CD4-positive, alpha-beta memory T cell (primary cell): ENCODE results near the gene PDK2. TPM values are rescaled to one million over a fixed set of nuclear protein-coding genes. Genes with fewer than 3 reads are reported as not detected.

Experiments used
- CTCF ChIA-PET: fragments of 350-600 bp; sonication (Branson Sonifier 250); formaldehyde crosslinking; loops from one replicate; lab custom pipeline; 2021; ENCODE audit warnings: inconsistent platforms; ENCODE audit not compliant: partially characterized antibody; lab: Charles Lee
- POLR2A ChIA-PET: fragments of 350-600 bp; sonication (Branson Sonifier 250); formaldehyde crosslinking; loops from one replicate; lab custom pipeline; 2021; ENCODE audit not compliant: partially characterized antibody; lab: Charles Lee
- DNase-seq, 5 donors: peaks; one replicate each; pipeline versions ENCODE4 v3.0.0 to v3.0.0-alpha.2; 2020 to 2022; ENCODE audit warnings: mixed read lengths in 1 of 5
- H3K27ac ChIP-seq: one replicate; pipeline ENCODE4 v1.7.0; 2013; ENCODE audit warnings: low read depth, low read length
- H3K27me3 ChIP-seq: 2 replicates; pipeline ENCODE4 v1.7.0; 2013; ENCODE audit warnings: mild to moderate bottlenecking, low read length, moderate library complexity; ENCODE audit not compliant: insufficient read depth
- H3K36me3 ChIP-seq: 2 replicates; pipeline ENCODE4 v1.7.0; 2013; ENCODE audit warnings: mild to moderate bottlenecking, low read length, moderate library complexity; ENCODE audit not compliant: insufficient read depth
- H3K4me1 ChIP-seq: 2 replicates; pipeline ENCODE4 v1.7.0; 2013; ENCODE audit warnings: mild to moderate bottlenecking, low read length, moderate library complexity; ENCODE audit not compliant: insufficient read depth
- H3K4me3 ChIP-seq, 2 donors: one replicate each; pipeline ENCODE4 v1.7.0; 2013; ENCODE audit warnings: low read length in 2 of 2, mild to moderate bottlenecking in 1 of 2
- H3K9me3 ChIP-seq, 2 donors: one replicate each; pipeline ENCODE4 v1.7.0; 2013; ENCODE audit warnings: low read length in 2 of 2, control low read depth in 1 of 2; ENCODE audit not compliant: control insufficient read depth in 1 of 2
- H3K27ac Mint-ChIP-seq, 7 donors: one replicate each; pipeline ENCODE4 v1.8.0; 2020 to 2021; ENCODE audit warnings: mixed read lengths in 7 of 7, mild to moderate bottlenecking in 6 of 7, inconsistent platforms in 3 of 7, moderate library complexity in 3 of 7
- H3K27me3 Mint-ChIP-seq, 2 donors: one replicate each; pipeline ENCODE4 v1.8.0; 2020 to 2021; ENCODE audit warnings: mixed read lengths in 2 of 2
- H3K36me3 Mint-ChIP-seq, 2 donors: one replicate each; pipeline ENCODE4 v1.8.0; 2020 to 2021; ENCODE audit warnings: mixed read lengths in 2 of 2, inconsistent platforms in 1 of 2, mild to moderate bottlenecking in 1 of 2
- H3K4me1 Mint-ChIP-seq, 4 donors: one replicate each; pipeline ENCODE4 v1.8.0; 2020 to 2021; ENCODE audit warnings: mixed read lengths in 4 of 4, mild to moderate bottlenecking in 1 of 4
- H3K4me3 Mint-ChIP-seq, 8 donors: one replicate each; pipeline ENCODE4 v1.8.0; 2020 to 2021; ENCODE audit warnings: mixed read lengths in 8 of 8, mild to moderate bottlenecking in 7 of 8, moderate library complexity in 6 of 8, inconsistent platforms in 3 of 8
- H3K9me3 Mint-ChIP-seq, 8 donors: one replicate each; pipeline ENCODE4 v1.8.0; 2020 to 2021; ENCODE audit warnings: mixed read lengths in 8 of 8, mild to moderate bottlenecking in 5 of 8, inconsistent platforms in 3 of 8, moderate library complexity in 1 of 8
- intact Hi-C: fragments of 100-400 bp; cut with micrococcal nuclease; formaldehyde crosslinking; loops from one replicate; pipeline ENCODE4 v1.15.1; 2023
- polyA plus RNA-seq, 2 donors: library from polyadenylated mRNA; unstranded; fragments of 300-500 nt; fragmentation: Illumina TruSeq; gene quantifications; one replicate each; pipeline ENCODE4 v1.2.3, GENCODE V29; 2021
- total RNA-seq, 2 experiments: library from RNA; stranded (reverse); gene quantifications; one replicate each; pipeline ENCODE4 v1.2.3, GENCODE V29; 2021

PDK2 gene
- total and polyA plus RNA-seq, 4 experiments from 2014 or later = 34.5 to 40.6 (median 37.8) TPM

DNA sequence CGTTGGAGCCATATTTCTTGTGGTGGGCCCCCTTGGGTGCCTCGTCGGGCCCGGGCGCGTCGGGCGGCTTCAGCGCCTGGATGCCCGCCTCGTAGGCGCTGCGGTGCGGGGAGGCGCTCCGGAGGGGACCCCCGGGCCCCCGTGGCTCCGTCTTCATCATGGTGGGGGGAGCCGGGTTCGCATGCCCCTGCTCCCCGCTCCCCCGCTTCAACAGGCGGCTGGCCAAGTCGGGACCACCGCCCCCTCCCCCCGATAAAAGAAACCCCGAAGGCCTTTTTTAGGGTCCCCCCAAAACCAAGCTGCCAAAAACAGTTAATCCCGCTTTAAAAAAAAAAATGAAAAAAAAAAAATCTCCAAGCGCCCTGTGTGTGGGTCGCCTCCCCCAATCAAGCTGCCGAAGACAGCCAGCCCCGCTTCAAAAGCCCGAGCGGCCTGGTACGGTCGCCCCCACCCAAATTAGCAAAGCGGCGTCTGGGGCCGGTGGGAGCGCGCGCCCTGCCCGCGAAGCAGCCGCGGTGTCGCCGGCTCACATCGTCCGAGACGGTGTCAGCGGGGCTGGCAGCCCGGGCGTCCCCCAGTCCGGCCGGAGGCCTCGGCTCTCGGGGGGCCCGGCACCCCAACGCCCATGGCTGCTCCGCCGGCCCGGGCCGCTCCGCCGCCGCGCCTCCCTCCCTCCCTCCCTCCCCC lies 55.3 kb downstream of the PDK2 start, which contains the start of gene PPP1R9B:
PPP1R9B (minus strand) TSS at position 324 of the 687 bp plus-strand sequence; CDS start at position 160, 164 bp downstream.
- peak within 1 kb of the TSS; percentile 76 to 93 for H3K4me3 ChIP-seq

DNA sequence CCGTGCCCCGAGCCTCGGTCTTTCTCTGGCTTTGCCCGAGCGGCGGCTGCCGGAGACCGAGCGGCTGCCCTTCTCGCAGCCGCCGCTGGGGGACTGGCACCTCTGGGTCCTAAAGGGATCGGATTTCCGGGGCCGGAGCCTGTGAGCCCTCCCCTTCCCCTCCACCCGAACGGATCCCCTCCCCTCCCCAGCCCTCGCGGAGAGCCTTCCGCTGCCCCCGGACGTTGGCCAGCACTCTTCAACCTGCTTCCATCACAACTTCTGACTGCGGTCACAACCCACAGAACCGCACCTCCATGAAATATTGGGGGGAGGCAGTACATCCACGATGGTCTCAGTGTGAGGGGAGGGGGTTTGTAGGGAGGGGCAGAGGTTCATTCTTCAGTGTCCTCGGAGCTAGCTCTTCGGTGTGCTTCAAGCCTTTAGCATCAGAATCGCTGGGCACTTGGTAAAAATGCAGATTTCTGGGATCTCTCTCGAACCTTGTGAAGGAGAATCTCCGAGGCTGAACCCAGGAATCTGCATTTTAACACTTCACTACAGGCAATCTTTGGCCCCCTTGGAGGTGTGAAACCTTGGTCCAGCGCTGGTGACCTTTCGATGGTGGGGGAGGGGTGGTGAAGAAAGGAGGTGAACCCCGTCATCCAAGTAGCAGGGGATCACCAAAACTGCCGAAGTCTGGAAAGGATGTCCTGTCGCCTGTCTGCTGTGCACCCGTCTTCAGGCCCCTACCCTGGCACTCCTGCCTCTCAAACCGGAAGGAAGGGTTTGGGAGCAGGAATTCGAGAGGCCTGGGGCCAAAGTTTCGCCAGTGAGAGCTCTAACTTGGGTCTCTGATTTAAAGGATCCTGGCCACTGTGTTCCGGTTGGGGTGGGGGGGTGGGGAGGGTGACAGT lies 56.1 kb downstream of the PDK2 start:
- peaks cover 20 to 54% (median 37%) of the 10 kb centered on the region in 4 donors for H3K4me1 Mint-ChIP-seq
- CTCF ChIA-PET = interaction anchor here (1.0 to 6.4 kb wide), 11 partner anchors 8 to 59 kb away, joined by 3 to 72 read pairs (median 6); partner anchors contain the start of genes PDK2 and SAMD14
- H3K4me1 ChIP-seq = peaks cover 50% of the 10 kb centered on the region

More for the DNA sequence above, 55.3 kb downstream of the PDK2 start, which contains the start of gene PPP1R9B:
- peak within 1 kb of the TSS; percentile 79 for H3K27ac ChIP-seq
- H3K27ac Mint-ChIP-seq = peak within 1 kb of the TSS; percentile 86 to 98 (median 91)
- H3K9me3 Mint-ChIP-seq = peaks cover 0 to 1% (median 0%) of the 10 kb centered on the region in 8 donors
- H3K27me3 Mint-ChIP-seq = no peaks in the 10 kb centered on the region
- H3K27me3 ChIP-seq = no peaks in the 10 kb centered on the region
- peaks cover 1% of the 10 kb centered on the region for H3K36me3 ChIP-seq
- H3K4me3 Mint-ChIP-seq = peak within 1 kb of the TSS; percentile 89 to 96 (median 92)
- H3K9me3 ChIP-seq = no peaks in the 10 kb centered on the region
- ChIA-PET POLR2A (interaction anchor here (0.6 to 9.0 kb wide), 14 partner anchors 8 to 473 kb away, joined by 3 to 102 read pairs (median 4); partner anchors contain the start of genes PDK2, SAMD14, SGCA and SPOP), CTCF (interaction anchor here (1.0 to 6.4 kb wide), 6 partner anchors 7 to 57 kb away, joined by 3 to 72 read pairs (median 5); no protein-coding TSS in a partner anchor)
- intact Hi-C loops = loop anchor here (1.0 kb wide), 2 partner anchors 11 to 55 kb away; partner anchors contain the start of gene PDK2
- peaks cover 23 to 62% (median 43%) of the 10 kb centered on the region in 4 donors for H3K4me1 Mint-ChIP-seq
- DNase-seq = no peak
- peaks cover 0 to 29% of the 10 kb centered on the region in 2 donors for H3K36me3 Mint-ChIP-seq
- peaks cover 58% of the 10 kb centered on the region for H3K4me1 ChIP-seq

DNA sequence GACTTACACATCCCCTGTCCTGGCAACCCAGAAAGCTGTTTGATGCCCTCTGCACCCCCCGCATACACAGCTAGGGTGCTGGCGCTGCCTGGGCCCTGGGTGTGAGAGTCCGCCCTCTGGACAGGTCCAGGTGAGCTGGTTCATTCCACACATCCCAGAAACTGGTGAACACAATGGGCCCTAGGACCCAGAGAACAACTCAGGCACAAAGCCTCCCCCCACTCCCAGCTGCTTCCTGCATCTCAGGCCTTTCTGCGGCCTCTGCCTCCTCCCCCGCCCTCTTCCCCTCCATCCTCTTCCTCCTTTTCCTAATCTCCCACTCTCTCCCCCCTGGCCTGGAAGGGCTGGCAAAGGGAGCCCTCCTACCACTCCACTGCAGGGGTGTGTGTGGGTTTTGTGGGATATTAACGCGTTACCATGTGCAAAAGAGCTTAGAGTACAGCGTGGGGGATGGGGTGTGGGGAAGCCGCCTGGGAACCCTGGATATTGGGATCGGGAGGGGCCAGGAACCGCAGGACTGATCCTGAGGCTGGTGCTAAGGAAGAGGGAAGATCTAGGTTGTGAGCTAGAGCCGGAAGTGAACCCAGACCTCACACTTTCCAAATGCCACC lies 56.9 kb downstream of the PDK2 start:
- Histone ChIP-seq H3K4me1 (peaks cover 42% of the 10 kb centered on the region), H3K27ac (peak overlapping the region; percentile 79), H3K27me3 (no peaks in the 10 kb centered on the region), H3K9me3 (no peaks in the 10 kb centered on the region), H3K36me3 (no peaks in the 10 kb centered on the region), H3K4me3 (peak overlapping the region; percentile 74 to 76)
- Mint-ChIP-seq H3K27me3 (no peaks in the 10 kb centered on the region), H3K4me3 (peak overlapping the region; percentile 85 to 94 (median 89)), H3K27ac (peak overlapping the region; percentile 53 to 98 (median 90)), H3K36me3 (peaks cover 0 to 20% of the 10 kb centered on the region in 2 donors), H3K4me1 (peaks cover 13 to 46% (median 30%) of the 10 kb centered on the region in 4 donors), H3K9me3 (peaks cover 0 to 1% (median 0%) of the 10 kb centered on the region in 8 donors)
- POLR2A ChIA-PET = interaction anchor here (0.9 to 9.0 kb wide), 15 partner anchors 9 to 960 kb away, joined by 3 to 102 read pairs (median 4); partner anchors contain the start of genes PDK2, SAMD14, SGCA and SPOP
- peak in 4 of 5 donors; percentile 53 to 66 (median 60) for DNase-seq
- intact Hi-C loops = loop anchor here (1.0 kb wide), 2 partner anchors 9 to 57 kb away; partner anchors contain the start of gene PDK2
- CTCF ChIA-PET = interaction anchor here (0.9 to 6.4 kb wide), 11 partner anchors 9 to 60 kb away, joined by 3 to 72 read pairs (median 6); partner anchors contain the start of genes PDK2 and SAMD14

More for the DNA sequence above, 56.1 kb downstream of the PDK2 start:
- peaks cover 0 to 26% of the 10 kb centered on the region in 2 donors for H3K36me3 Mint-ChIP-seq
- H3K9me3 ChIP-seq = no peaks in the 10 kb centered on the region
- H3K27me3 Mint-ChIP-seq = no peaks in the 10 kb centered on the region
- H3K4me3 ChIP-seq = peak overlapping the region; percentile 76 to 93
- H3K27ac ChIP-seq = peak overlapping the region; percentile 79
- H3K9me3 Mint-ChIP-seq = peaks cover 0 to 1% (median 0%) of the 10 kb centered on the region in 8 donors
- H3K4me3 Mint-ChIP-seq = peak overlapping the region; percentile 85 to 94 (median 89)
- H3K27ac Mint-ChIP-seq = peak overlapping the region; percentile 86 to 98 (median 91)
- intact Hi-C loops = loop anchor here (1.0 kb wide), 2 partner anchors 10 to 56 kb away; partner anchors contain the start of gene PDK2
- no peaks in the 10 kb centered on the region for H3K27me3 ChIP-seq
- POLR2A ChIA-PET = interaction anchor here (0.6 to 9.0 kb wide), 19 partner anchors 8 to 960 kb away, joined by 3 to 102 read pairs (median 3); partner anchors contain the start of genes PDK2, SAMD14, SGCA and SPOP
- no peaks in the 10 kb centered on the region for H3K36me3 ChIP-seq
- peak; percentile 82 to 91 (median 84) for DNase-seq

DNA sequence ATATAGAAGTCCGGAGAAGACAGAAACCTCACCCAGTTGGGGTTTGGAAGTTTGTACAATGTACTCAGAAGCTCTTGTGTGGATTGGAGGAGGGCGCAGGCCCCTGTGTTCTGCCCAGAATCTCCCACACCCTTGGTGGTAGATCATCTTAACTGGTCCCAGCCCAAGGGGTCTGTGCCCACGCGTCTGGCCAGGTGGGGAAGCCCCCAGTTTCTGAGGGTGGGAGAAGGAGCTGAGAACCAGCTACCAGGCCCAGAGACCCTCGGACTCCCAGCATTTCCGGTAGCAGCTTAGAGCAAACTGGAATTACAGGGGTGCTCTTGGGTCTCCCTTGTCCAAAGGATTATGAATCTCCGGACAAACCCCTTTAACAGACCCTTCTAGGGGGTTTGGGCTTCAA lies 57.6 kb downstream of the PDK2 start:
- intact Hi-C loops = no loop called here

DNA sequence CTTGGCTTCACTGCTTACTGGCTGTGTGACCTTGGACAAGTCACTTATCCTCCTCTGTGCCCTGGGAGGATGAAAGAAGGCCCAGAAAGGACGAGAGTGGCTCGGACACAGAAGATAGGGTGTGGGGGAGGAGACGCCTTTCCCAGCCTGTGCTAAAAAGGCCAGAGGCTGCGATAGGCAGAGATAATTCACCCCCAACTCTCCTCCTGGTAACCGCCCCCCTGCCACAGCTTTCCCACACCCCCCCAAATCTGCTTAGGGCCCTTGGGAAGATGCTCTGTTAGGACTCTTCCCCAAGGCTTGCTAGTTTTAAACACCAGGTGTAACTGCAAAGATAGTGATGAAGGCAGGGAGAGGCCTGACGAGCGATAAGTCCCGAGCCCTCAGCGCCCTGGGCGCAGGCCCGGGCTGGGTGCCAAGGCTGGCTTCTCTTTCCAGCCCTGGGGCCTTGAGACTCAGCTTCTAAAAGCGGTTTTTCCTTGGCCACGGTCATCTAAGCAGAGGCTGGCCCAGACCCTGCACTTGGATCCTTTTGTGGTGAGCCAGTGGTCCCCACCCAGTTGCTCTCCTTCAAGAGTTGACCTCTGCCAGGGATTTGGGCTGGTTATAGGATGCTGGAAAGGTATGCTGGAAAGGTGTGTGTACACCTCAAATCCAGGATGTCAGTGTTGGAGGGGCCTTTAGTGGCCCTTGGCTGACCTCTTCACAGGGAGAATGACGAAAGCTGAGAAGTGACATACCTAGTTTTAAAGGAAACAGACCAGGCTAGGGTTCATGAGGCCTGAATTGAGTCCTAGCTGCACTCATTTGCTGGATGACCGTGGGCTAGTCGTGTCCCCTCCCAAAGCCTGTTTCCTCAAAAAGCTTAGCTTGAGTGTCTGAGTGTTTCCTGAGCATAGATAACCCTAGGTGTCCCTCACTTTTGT lies 58.8 kb downstream of the PDK2 start:
- ChIA-PET CTCF (interaction anchor here (1.1 to 6.4 kb wide), 6 partner anchors 7 to 60 kb away, joined by 3 to 72 read pairs (median 6); no protein-coding TSS in a partner anchor), POLR2A (interaction anchor here (0.6 to 2.3 kb wide), 2 partner anchors 14 to 16 kb away, joined by 3 to 9 read pairs; no protein-coding TSS in a partner anchor)
- Histone ChIP-seq H3K36me3 (no peaks in the 10 kb centered on the region), H3K4me3 (no peak overlapping the region), H3K27ac (no peak overlapping the region), H3K4me1 (peaks cover 43% of the 10 kb centered on the region), H3K9me3 (no peaks in the 10 kb centered on the region), H3K27me3 (no peaks in the 10 kb centered on the region)
- intact Hi-C loops = no loop called here
- Mint-ChIP-seq H3K27me3 (no peaks in the 10 kb centered on the region), H3K4me3 (peak overlapping the region in 1 of 8 donors; percentile 23), H3K4me1 (peaks cover 16 to 46% (median 31%) of the 10 kb centered on the region in 4 donors), H3K9me3 (no peaks in the 10 kb centered on the region), H3K27ac (peak overlapping the region; percentile 47 to 98 (median 59)), H3K36me3 (peaks cover 0 to 10% of the 10 kb centered on the region in 2 donors)
- DNase-seq = peak in 1 of 5 donors; percentile 35

More for the DNA sequence above, 57.6 kb downstream of the PDK2 start:
- no peak overlapping the region for H3K4me3 ChIP-seq
- H3K4me1 ChIP-seq = peaks cover 41% of the 10 kb centered on the region
- POLR2A ChIA-PET = interaction anchor here (0.9 to 9.0 kb wide), 11 partner anchors 9 to 193 kb away, joined by 3 to 102 read pairs (median 6); partner anchors contain the start of genes PDK2, SAMD14 and XYLT2
- H3K9me3 ChIP-seq = no peaks in the 10 kb centered on the region
- DNase-seq = peak in 1 of 5 donors; percentile 34
- H3K27me3 ChIP-seq = no peaks in the 10 kb centered on the region
- H3K4me1 Mint-ChIP-seq = peaks cover 10 to 45% (median 25%) of the 10 kb centered on the region in 4 donors
- no peaks in the 10 kb centered on the region for H3K36me3 ChIP-seq
- CTCF ChIA-PET = interaction anchor here (0.9 to 6.4 kb wide), 11 partner anchors 9 to 61 kb away, joined by 3 to 72 read pairs (median 6); partner anchors contain the start of genes PDK2 and SAMD14
- H3K36me3 Mint-ChIP-seq = peaks cover 0 to 16% of the 10 kb centered on the region in 2 donors
- H3K27ac ChIP-seq = peak overlapping the region; percentile 79
- no peaks in the 10 kb centered on the region for H3K9me3 Mint-ChIP-seq
- no peaks in the 10 kb centered on the region for H3K27me3 Mint-ChIP-seq
- peak overlapping the region in 5 of 7 donors; percentile 53 to 98 (median 90) for H3K27ac Mint-ChIP-seq
- peak overlapping the region in 2 of 8 donors; percentile 85 to 94 for H3K4me3 Mint-ChIP-seq
